HCT116 (cell line): ENCODE results near the gene SH3GLB2. TPM values are rescaled to one million over a fixed set of nuclear protein-coding genes. Genes with fewer than 3 reads are reported as not detected.

Experiments used
- ATAC-seq: fragments of 200-7000 bp; cut with Tn5 transposase; 2 replicates; pipeline ENCODE4 v1.9.1; 2020; ENCODE audit warnings: mild to moderate bottlenecking, moderate library complexity
- BruUV-seq: library from RNA; stranded (reverse); fragments of 400-500 nt; replicated peaks from 2 replicates; lab custom pipeline; 2021; lab: Mats Ljungman, UMichigan
- CTCF ChIA-PET: fragments of 300-600 bp; sonication (Branson Sonifier 250); formaldehyde crosslinking; loops from one replicate; lab custom pipeline; 2021; ENCODE audit warnings: antibody characterized with exemption; lab: Charles Lee
- POLR2A ChIA-PET: fragments of 300-600, 350-600 bp; sonication (Branson Sonifier 250); formaldehyde crosslinking; loops from one replicate; lab custom pipeline; 2021; ENCODE audit warnings: antibody characterized with exemption; lab: Charles Lee
- RAD21 ChIA-PET, 2 experiments: fragments of 300-600 bp; sonication (Branson Sonifier 250); formaldehyde crosslinking; loops; one replicate each; lab custom pipeline; 2023; ENCODE audit warnings: low total read pairs in 2 of 2; ENCODE audit not compliant: uncharacterized antibody in 2 of 2, unreplicated experiment in 2 of 2, low non-redundant PET in 1 of 2; lab: Charles Lee
- DNase-seq: peaks from one replicate; pipeline ENCODE4 v3.0.0-alpha.2; 2010; ENCODE audit warnings: low read depth, low spot score
- H2AFZ ChIP-seq: fragments of 200-600 bp; shearing (Covaris generic), sonication (generic); 2 replicates; pipeline ENCODE4 v1.6.1; 2017; ENCODE audit warnings: low read depth, mixed run types, mixed read lengths, antibody characterized with exemption, low read length; ENCODE audit not compliant: poor library complexity, severe bottlenecking
- H3K27ac ChIP-seq: 2 replicates; pipeline ENCODE4 v1.5.1; 2012; ENCODE audit warnings: low read depth, low read length
- H3K27me3 ChIP-seq: fragments of 200-600 bp; sonication (generic); 2 replicates; pipeline ENCODE4 v1.6.1; 2016; ENCODE audit warnings: mixed run types, low read length, mixed read lengths; ENCODE audit not compliant: insufficient read depth
- H3K36me3 ChIP-seq, 2 experiments: fragments of 200-500 bp in 1 of 2; fragments of 200-600 bp in 1 of 2; sonication (Bioruptor generic) in 1 of 2; sonication (generic) in 1 of 2; 2 replicates each; pipeline versions ENCODE4 v1.5.1 to v1.6.1; 2014 to 2016; ENCODE audit warnings: low read length in 2 of 2, inconsistent platforms in 1 of 2, mixed read lengths in 1 of 2, mixed run types in 1 of 2; ENCODE audit not compliant: insufficient read depth in 2 of 2, control insufficient read depth in 1 of 2
- H3K4me1 ChIP-seq, 2 experiments: fragments of 200-600 bp in 1 of 2; sonication (generic) in 1 of 2; 2 replicates each; pipeline versions ENCODE4 v1.5.1 to v1.6.1; 2012 to 2017; ENCODE audit warnings: low read length in 2 of 2, inconsistent platforms in 1 of 2, mild to moderate bottlenecking in 1 of 2, mixed read lengths in 1 of 2, mixed run types in 1 of 2, moderate library complexity in 1 of 2; ENCODE audit not compliant: insufficient read depth in 2 of 2, control insufficient read depth in 1 of 2
- H3K4me2 ChIP-seq: fragments of 200-600 bp; sonication (generic); 2 replicates; pipeline ENCODE4 v1.6.1; 2017; ENCODE audit warnings: mixed run types, low read length, mixed read lengths
- H3K4me3 ChIP-seq, 2 experiments: fragments of 200-600 bp in 1 of 2; sonication (generic) in 1 of 2; replicated peaks in 1 of 2; 2 replicates each; pipeline ENCODE4 v1.5.1; 2011 to 2016; ENCODE audit warnings: low read length in 2 of 2, control low read depth in 1 of 2, low read depth in 1 of 2, mild to moderate bottlenecking in 1 of 2, mixed read lengths in 1 of 2, mixed run types in 1 of 2
- H3K79me2 ChIP-seq: fragments of 200-600 bp; sonication (generic); 2 replicates; pipeline ENCODE4 v1.6.1; 2017; ENCODE audit warnings: mild to moderate bottlenecking, mixed run types, low read length, moderate library complexity, mixed read lengths; ENCODE audit not compliant: insufficient read depth
- H3K9ac ChIP-seq: fragments of 200-600 bp; sonication (generic); 2 replicates; pipeline ENCODE4 v1.6.1; 2016; ENCODE audit warnings: low read length, mixed read lengths
- H3K9me2 ChIP-seq: fragments of 200-600 bp; sonication (generic), shearing (Covaris generic); 2 replicates; pipeline ENCODE4 v1.6.1; 2017; ENCODE audit warnings: mixed run types, mild to moderate bottlenecking, moderate library complexity; ENCODE audit not compliant: insufficient read depth
- H3K9me3 ChIP-seq, 2 experiments: fragments of 200-500 bp in 1 of 2; fragments of 200-600 bp in 1 of 2; sonication (Bioruptor generic) in 1 of 2; sonication (generic) in 1 of 2; 2 replicates each; pipeline ENCODE4 v1.6.1; 2014 to 2017; ENCODE audit warnings: low read length in 2 of 2, mixed read lengths in 2 of 2, inconsistent platforms in 1 of 2, low read depth in 1 of 2, mild to moderate bottlenecking in 1 of 2, mixed run types in 1 of 2, moderate library complexity in 1 of 2; ENCODE audit not compliant: control insufficient read depth in 1 of 2, insufficient read depth in 1 of 2
- H4K20me1 ChIP-seq: fragments of 200-600 bp; sonication (generic), shearing (Covaris generic); 2 replicates; pipeline ENCODE4 v1.6.1; 2017; ENCODE audit warnings: mixed run types, mild to moderate bottlenecking, moderate library complexity; ENCODE audit not compliant: insufficient read depth
- CBX3 ChIP-seq: IDR thresholded peaks from 2 replicates; pipeline ENCODE4 v1.6.1; 2012; ENCODE audit warnings: low read depth
- ELF1 ChIP-seq: IDR thresholded peaks from 2 replicates; pipeline ENCODE4 v1.6.1; 2012; ENCODE audit warnings: low read depth, borderline replicate concordance
- EZH2 ChIP-seq: fragments of 200-600 bp; sonication (generic); IDR thresholded peaks from 2 replicates; pipeline ENCODE4 v1.6.1; 2017; ENCODE audit warnings: antibody characterized with exemption, mixed run types
- EZH2phosphoT487 ChIP-seq: fragments of 200-600 bp; IDR thresholded peaks from 2 replicates; pipeline ENCODE4 v1.6.1; 2018; ENCODE audit warnings: antibody characterized with exemption, borderline replicate concordance
- FOSL1 ChIP-seq: IDR thresholded peaks from 2 replicates; pipeline ENCODE4 v1.6.1; 2012; ENCODE audit warnings: low read depth
- JUND ChIP-seq: IDR thresholded peaks from 2 replicates; pipeline ENCODE4 v1.6.1; 2012
- POLR2A ChIP-seq: IDR thresholded peaks from 2 replicates; pipeline ENCODE4 v1.7.0; 2011; ENCODE audit warnings: borderline replicate concordance; ENCODE audit not compliant: insufficient read depth, insufficient read length; ENCODE audit errors: extremely low read depth
- POLR2AphosphoS5 ChIP-seq: IDR thresholded peaks from 2 replicates; pipeline ENCODE4 v1.6.1; 2011; ENCODE audit warnings: mild to moderate bottlenecking, low read depth, low read length, moderate library complexity
- RAD21 ChIP-seq: IDR thresholded peaks from 2 replicates; pipeline ENCODE4 v1.6.1; 2012; ENCODE audit warnings: low read depth, mild to moderate bottlenecking
- SIN3A ChIP-seq: IDR thresholded peaks from 2 replicates; pipeline ENCODE4 v1.6.1; 2012; ENCODE audit warnings: low read depth
- SP1 ChIP-seq: IDR thresholded peaks from 2 replicates; pipeline ENCODE4 v1.6.1; 2012; ENCODE audit warnings: low read depth
- SRF ChIP-seq: IDR thresholded peaks from 2 replicates; pipeline ENCODE4 v1.6.1; 2012; ENCODE audit warnings: low read depth
- TCF7L2 ChIP-seq: IDR thresholded peaks from 2 replicates; pipeline ENCODE4 v1.7.0; 2011; ENCODE audit warnings: borderline replicate concordance, inconsistent platforms; ENCODE audit not compliant: insufficient read depth, insufficient read length; ENCODE audit errors: extremely low read depth
- YY1 ChIP-seq: IDR thresholded peaks from 2 replicates; pipeline ENCODE4 v1.6.1; 2011; ENCODE audit warnings: low read length, low read depth, moderate library complexity, mild to moderate bottlenecking; ENCODE audit not compliant: insufficient replicate concordance; ENCODE audit errors: extremely low read depth
- ZFX ChIP-seq: fragments of 450-650 bp; IDR thresholded peaks from 2 replicates; pipeline ENCODE4 v1.6.1; 2017
- ZNF274 ChIP-seq: fragments of 200-500 bp; sonication (Bioruptor generic); IDR thresholded peaks from 2 replicates; pipeline ENCODE4 v1.6.1; 2014; ENCODE audit warnings: mild to moderate bottlenecking, low read depth, low read length, inconsistent platforms
- intact Hi-C: fragments of 100-400 bp; cut with micrococcal nuclease; formaldehyde crosslinking; loops from 2 replicates; pipeline ENCODE4 v1.10.0; 2022
- total RNA-seq: library from RNA; stranded (reverse); gene quantifications from one replicate; pipeline ENCODE4 v1.2.1, GENCODE V29; 2021; ENCODE audit not compliant: unreplicated experiment
- TF ChIP-seq, protein P1 (sequence below): IDR thresholded peaks from 2 replicates; pipeline ENCODE4 v1.6.1; 2012
- TF ChIP-seq, protein P2 (sequence below): IDR thresholded peaks from 2 replicates; pipeline ENCODE4 v1.6.1; 2011; ENCODE audit warnings: mild to moderate bottlenecking, low read length, moderate library complexity; ENCODE audit not compliant: insufficient replicate concordance; ENCODE audit errors: extremely low read depth
- TF ChIP-seq, protein P3 (sequence below), 3 experiments: fragments of 200-600 bp in 1 of 3; sonication (generic) in 1 of 3; IDR thresholded peaks in 2 of 3; conservative IDR thresholded peaks in 1 of 3; 2 replicates each; pipeline ENCODE4 v1.5.1; 2012 to 2017; ENCODE audit warnings: low read depth in 2 of 3, low read length in 2 of 3, antibody characterized with exemption in 1 of 3, borderline replicate concordance in 1 of 3, control low read depth in 1 of 3, mild to moderate bottlenecking in 1 of 3, mixed read lengths in 1 of 3, mixed run types in 1 of 3, moderate library complexity in 1 of 3; ENCODE audit not compliant: insufficient read depth in 1 of 3
- TF ChIP-seq, protein P4 (sequence below): IDR thresholded peaks from 2 replicates; pipeline ENCODE4 v1.6.1; 2012

The SH3GLB2 gene
- total RNA-seq, 1 experiment from 2014 or later = 87.9 TPM

DNA sequence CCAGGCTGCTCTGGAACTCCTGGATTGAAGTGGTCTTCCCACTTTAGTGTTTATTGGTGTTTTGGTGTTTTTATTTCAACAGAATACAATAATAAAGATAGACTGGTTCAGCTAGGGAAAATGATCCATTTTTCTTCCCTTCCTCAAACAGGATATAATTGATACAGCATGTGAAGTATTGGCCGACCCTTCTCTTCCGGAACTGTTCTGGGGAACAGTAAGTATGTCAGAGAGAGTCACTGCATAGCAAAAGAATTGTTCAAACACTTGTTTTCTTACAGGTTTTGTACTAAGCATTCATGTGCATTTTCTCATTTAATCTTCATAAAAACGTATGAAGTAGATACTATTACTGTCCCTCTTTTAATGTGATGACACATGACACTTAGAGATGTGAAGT is 49.0 kb downstream of the SH3GLB2 start:
- no peak for DNase-seq
- H3K4me2 ChIP-seq = no peak overlapping the region
- BruUV-seq = no TSS peak
- no peaks in the 10 kb centered on the region for H3K9me2 ChIP-seq
- no peaks in the 10 kb centered on the region for H3K27me3 ChIP-seq
- POLR2A ChIA-PET = no interaction called here
- CTCF ChIA-PET = no interaction called here
- 0 out of 2 replicates have a peak, but pooled peaks cover 4% of the 10 kb centered on the region for H3K79me2 ChIP-seq
- H3K9ac ChIP-seq = no peak overlapping the region
- H3K36me3 ChIP-seq = peaks cover 38 to 64% of the 10 kb centered on the region in 2 experiments
- RAD21 ChIA-PET = no interaction called here
- intact Hi-C loops = no loop called here
- TF ChIP-seq, protein P1, sequence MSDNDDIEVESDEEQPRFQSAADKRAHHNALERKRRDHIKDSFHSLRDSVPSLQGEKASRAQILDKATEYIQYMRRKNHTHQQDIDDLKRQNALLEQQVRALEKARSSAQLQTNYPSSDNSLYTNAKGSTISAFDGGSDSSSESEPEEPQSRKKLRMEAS = no peak
- TF ChIP-seq, protein P2, sequence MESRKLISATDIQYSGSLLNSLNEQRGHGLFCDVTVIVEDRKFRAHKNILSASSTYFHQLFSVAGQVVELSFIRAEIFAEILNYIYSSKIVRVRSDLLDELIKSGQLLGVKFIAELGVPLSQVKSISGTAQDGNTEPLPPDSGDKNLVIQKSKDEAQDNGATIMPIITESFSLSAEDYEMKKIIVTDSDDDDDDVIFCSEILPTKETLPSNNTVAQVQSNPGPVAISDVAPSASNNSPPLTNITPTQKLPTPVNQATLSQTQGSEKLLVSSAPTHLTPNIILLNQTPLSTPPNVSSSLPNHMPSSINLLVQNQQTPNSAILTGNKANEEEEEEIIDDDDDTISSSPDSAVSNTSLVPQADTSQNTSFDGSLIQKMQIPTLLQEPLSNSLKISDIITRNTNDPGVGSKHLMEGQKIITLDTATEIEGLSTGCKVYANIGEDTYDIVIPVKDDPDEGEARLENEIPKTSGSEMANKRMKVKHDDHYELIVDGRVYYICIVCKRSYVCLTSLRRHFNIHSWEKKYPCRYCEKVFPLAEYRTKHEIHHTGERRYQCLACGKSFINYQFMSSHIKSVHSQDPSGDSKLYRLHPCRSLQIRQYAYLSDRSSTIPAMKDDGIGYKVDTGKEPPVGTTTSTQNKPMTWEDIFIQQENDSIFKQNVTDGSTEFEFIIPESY = no peak
- TF ChIP-seq JUND = no peak
- no peak for TF ChIP-seq FOSL1
- no peak for TF ChIP-seq YY1
- TF ChIP-seq RAD21 = no peak
- no peak for TF ChIP-seq ZFX
- TF ChIP-seq EZH2 = no peak
- TF ChIP-seq SIN3A = no peak
- TF ChIP-seq EZH2phosphoT487 = no peak
- TF ChIP-seq CBX3 = no peak
- no peak for TF ChIP-seq ZNF274
- TF ChIP-seq POLR2AphosphoS5 = no peak
- TF ChIP-seq, protein P3, sequence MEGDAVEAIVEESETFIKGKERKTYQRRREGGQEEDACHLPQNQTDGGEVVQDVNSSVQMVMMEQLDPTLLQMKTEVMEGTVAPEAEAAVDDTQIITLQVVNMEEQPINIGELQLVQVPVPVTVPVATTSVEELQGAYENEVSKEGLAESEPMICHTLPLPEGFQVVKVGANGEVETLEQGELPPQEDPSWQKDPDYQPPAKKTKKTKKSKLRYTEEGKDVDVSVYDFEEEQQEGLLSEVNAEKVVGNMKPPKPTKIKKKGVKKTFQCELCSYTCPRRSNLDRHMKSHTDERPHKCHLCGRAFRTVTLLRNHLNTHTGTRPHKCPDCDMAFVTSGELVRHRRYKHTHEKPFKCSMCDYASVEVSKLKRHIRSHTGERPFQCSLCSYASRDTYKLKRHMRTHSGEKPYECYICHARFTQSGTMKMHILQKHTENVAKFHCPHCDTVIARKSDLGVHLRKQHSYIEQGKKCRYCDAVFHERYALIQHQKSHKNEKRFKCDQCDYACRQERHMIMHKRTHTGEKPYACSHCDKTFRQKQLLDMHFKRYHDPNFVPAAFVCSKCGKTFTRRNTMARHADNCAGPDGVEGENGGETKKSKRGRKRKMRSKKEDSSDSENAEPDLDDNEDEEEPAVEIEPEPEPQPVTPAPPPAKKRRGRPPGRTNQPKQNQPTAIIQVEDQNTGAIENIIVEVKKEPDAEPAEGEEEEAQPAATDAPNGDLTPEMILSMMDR (IDR thresholded peaks at IDR 0.05 in 2 of 3, conservative IDR thresholded peaks at IDR 0.05 in 1 of 3; ENCODE audit: borderline replicate concordance in 1 of 3, insufficient read depth in 1 of 3, low read depth in 2 of 3, low read length in 2 of 3) = no peak
- no peak for TF ChIP-seq POLR2A
- no peak for TF ChIP-seq TCF7L2
- TF ChIP-seq SP1 = no peak
- no peak for TF ChIP-seq ELF1
- TF ChIP-seq SRF = no peak
- TF ChIP-seq, protein P4, sequence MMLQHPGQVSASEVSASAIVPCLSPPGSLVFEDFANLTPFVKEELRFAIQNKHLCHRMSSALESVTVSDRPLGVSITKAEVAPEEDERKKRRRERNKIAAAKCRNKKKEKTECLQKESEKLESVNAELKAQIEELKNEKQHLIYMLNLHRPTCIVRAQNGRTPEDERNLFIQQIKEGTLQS = no peak
- no peaks in the 10 kb centered on the region for H4K20me1 ChIP-seq
- no peak for ATAC-seq
- H3K4me3 ChIP-seq = no peak overlapping the region
- H3K9me3 ChIP-seq = no peaks in the 10 kb centered on the region
- no peaks in the 10 kb centered on the region for H3K4me1 ChIP-seq
- H2AFZ ChIP-seq = no peak overlapping the region
- no peak overlapping the region for H3K27ac ChIP-seq
